Ovary (tissue), 9 donors: ENCODE measurements around the gene PPA1. TPM values are rescaled to one million over a fixed set of nuclear protein-coding genes. Genes with fewer than 3 reads are reported as not detected.
"Not testable (repeated sequence)": the region's sequence is repeated elsewhere in the genome, so short reads cannot be mapped to it uniquely, and the experiment has no call there.

ENCODE experiments used
- DNase-seq, 5 donors: peaks; one replicate each; pipeline ENCODE4 v3.0.0-alpha.2; 2019 to 2020
- H3K27ac ChIP-seq, 2 donors: fragments of 200-600 bp; one replicate each; pipeline versions ENCODE4 v1.5.1 to v1.8.0; 2019 to 2022
- H3K27me3 ChIP-seq: fragments of 200-600 bp; one replicate; pipeline ENCODE4 v1.8.0; 2022
- H3K36me3 ChIP-seq: fragments of 200-600 bp; sonication (generic); one replicate; pipeline ENCODE4 v1.5.1; 2019
- H3K4me1 ChIP-seq: one replicate; pipeline ENCODE4 v1.8.1; 2013; ENCODE audit warnings: mild to moderate bottlenecking, moderate library complexity; ENCODE audit not compliant: insufficient read depth
- H3K4me3 ChIP-seq: fragments of 200-600 bp; sonication (generic); one replicate; pipeline ENCODE4 v1.5.1; 2017
- H3K9me3 ChIP-seq, 2 donors: fragments of 200-600 bp in 1 of 2; sonication (generic) in 1 of 2; one replicate each; pipeline versions ENCODE4 v1.5.1 to v1.8.1; 2013 to 2019; ENCODE audit warnings: mild to moderate bottlenecking in 1 of 2, moderate library complexity in 1 of 2
- EP300 ChIP-seq: sonication (generic); formaldehyde crosslinking; IDR thresholded peaks from one replicate; pipeline ENCODE4 v1.6.1; 2017; ENCODE audit warnings: antibody characterized with exemption
- POLR2A ChIP-seq: fragments of 450-650 bp; IDR thresholded peaks from one replicate; pipeline ENCODE4 v1.6.1; 2017; ENCODE audit warnings: antibody characterized with exemption, mild to moderate bottlenecking, moderate library complexity
- WGBS, 3 donors: extraction: QIAGEN DNeasy Blood & Tissue Kit in 1 of 3; methylation state at CpG; one replicate each; pipeline versions ENCODE4 v1.1.5 to v1.1.7; 2013 to 2017; 5-methylcytosine and 5-hydroxymethylcytosine counted together
- intact Hi-C, 4 donors: fragments of 100-400 bp; cut with DNase I; formaldehyde crosslinking; loops; one replicate each; pipeline versions ENCODE4 v1.11.0 to v1.15.1; 2022 to 2023
- polyA plus RNA-seq, 2 donors: library from polyadenylated mRNA; stranded (reverse); fragments of 200-250 nt in 1 of 2; fragments of 350-450 nt in 1 of 2; fragmentation: Illumina TruSeq in 1 of 2; extraction: RNeasy Lipid Tissue Mini Kit (QIAGEN cat#74804) in 1 of 2; gene quantifications; one replicate each; pipeline ENCODE4 v1.2.3, GENCODE V29; 2013 to 2014
- total RNA-seq, 7 donors: library from RNA; depleted of rRNA in 2 of 7; stranded (reverse); fragments of >200 nt in 2 of 7; fragmentation: NEBNext Ultra II Directional in 3 of 7; extraction: Animal tissue kit (Norgen Biotek cat#: 25700) in 3 of 7; gene quantifications; one replicate each; pipeline versions ENCODE4 v1.1.0 to v1.2.4, GENCODE V29; 2016 to 2023
- TF ChIP-seq, protein P1 (sequence below), 3 donors: fragments of 450-650 bp in 2 of 3; fragments of 200-600 bp in 1 of 3; IDR thresholded peaks; one replicate each; pipeline versions ENCODE4 v1.5.1 to v1.8.0; 2016 to 2022; ENCODE audit warnings: antibody characterized with exemption in 3 of 3, mild to moderate bottlenecking in 1 of 3
- donor health status: DM: no; HTN: no; CAD: no; lungs with moderate emphysema.
- donor health status: DM: no; HTN: no; CAD: no.
- donor health status: Bipolar disorder and iron deficiency.
- donor health status: DM: yes; HTN: yes; CAD: no.
- donor health status: DM: no; HTN: no; CAD: no.
- donor health status: DM: yes; HTN: yes; CAD: no.

Gene PPA1
- total and polyA plus RNA-seq, 9 donors: 36.8 to 162 (median 78.4) TPM

DNA sequence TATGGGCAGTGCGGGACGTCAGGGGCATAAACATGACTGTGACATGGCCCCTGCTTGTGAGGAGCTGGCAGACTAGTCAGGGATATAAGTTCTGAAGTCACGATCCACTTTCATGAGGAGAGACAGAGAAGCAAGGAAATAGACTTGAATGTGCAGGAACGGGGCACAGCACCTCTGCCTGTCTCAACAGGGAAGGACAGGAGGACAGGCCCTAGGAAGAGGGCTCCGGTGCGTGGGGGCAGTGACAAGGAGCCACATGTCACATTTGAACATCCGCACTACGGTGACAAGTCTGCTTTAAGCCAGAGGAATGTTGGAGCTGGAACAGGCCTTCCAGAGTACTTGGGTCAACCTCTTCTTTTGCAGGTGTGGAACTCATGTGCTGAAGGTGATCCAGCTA, 43.1 kb downstream of the PPA1 start:
- Histone ChIP-seq H3K4me3 (no peak overlapping the region), H3K27ac (no peak overlapping the region), H3K27me3 (no peaks in the 10 kb centered on the region), H3K4me1 (peaks cover 2% of the 10 kb centered on the region), H3K9me3 (no peaks in the 10 kb centered on the region), H3K36me3 (no peaks in the 10 kb centered on the region)
- TF ChIP-seq, protein P1, sequence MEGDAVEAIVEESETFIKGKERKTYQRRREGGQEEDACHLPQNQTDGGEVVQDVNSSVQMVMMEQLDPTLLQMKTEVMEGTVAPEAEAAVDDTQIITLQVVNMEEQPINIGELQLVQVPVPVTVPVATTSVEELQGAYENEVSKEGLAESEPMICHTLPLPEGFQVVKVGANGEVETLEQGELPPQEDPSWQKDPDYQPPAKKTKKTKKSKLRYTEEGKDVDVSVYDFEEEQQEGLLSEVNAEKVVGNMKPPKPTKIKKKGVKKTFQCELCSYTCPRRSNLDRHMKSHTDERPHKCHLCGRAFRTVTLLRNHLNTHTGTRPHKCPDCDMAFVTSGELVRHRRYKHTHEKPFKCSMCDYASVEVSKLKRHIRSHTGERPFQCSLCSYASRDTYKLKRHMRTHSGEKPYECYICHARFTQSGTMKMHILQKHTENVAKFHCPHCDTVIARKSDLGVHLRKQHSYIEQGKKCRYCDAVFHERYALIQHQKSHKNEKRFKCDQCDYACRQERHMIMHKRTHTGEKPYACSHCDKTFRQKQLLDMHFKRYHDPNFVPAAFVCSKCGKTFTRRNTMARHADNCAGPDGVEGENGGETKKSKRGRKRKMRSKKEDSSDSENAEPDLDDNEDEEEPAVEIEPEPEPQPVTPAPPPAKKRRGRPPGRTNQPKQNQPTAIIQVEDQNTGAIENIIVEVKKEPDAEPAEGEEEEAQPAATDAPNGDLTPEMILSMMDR (IDR thresholded peaks at IDR 0.05): no peak
- TF ChIP-seq POLR2A: no peak
- TF ChIP-seq EP300: no peak
- intact Hi-C loops: no loop called here
- DNase-seq: no peak
- whole genome bisulfite sequencing, 3 donors: 93 to 95% (median 94%) methylated on average over 8 of the region's 8 CpGs

DNA sequence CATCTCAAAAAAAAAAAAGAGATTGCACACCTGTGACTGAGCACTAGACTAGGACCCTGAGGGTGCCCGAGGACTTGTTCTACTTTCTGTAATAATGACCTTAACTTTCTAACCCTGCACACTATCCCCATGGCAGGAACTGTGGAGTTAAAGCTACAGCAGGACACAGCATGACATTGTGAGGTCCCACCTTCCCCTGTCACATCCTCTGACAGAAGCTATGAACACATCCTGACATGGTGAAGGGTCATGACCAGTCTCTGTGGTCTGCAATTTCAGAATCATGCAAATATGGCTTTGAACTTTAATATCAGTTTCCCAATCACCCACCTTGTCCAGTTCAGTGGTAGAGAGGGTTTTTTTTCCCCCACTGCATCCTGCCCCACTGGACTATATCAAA, 44.5 kb downstream of the PPA1 start:
- no peak for DNase-seq
- no peaks in the 10 kb centered on the region for H3K27me3 ChIP-seq
- intact Hi-C loops: no loop called here
- 81 to 91% (median 91%) methylated on average over 1 of the region's 1 CpG for WGBS, 3 donors
- H3K4me3 ChIP-seq: no peak overlapping the region
- no peaks in the 10 kb centered on the region for H3K36me3 ChIP-seq
- no peak overlapping the region for H3K27ac ChIP-seq
- no peaks in the 10 kb centered on the region for H3K4me1 ChIP-seq
- no peak for TF ChIP-seq POLR2A
- TF ChIP-seq, protein P1 (IDR thresholded peaks at IDR 0.05): no peak
- TF ChIP-seq EP300: no peak
- no peaks in the 10 kb centered on the region for H3K9me3 ChIP-seq

DNA sequence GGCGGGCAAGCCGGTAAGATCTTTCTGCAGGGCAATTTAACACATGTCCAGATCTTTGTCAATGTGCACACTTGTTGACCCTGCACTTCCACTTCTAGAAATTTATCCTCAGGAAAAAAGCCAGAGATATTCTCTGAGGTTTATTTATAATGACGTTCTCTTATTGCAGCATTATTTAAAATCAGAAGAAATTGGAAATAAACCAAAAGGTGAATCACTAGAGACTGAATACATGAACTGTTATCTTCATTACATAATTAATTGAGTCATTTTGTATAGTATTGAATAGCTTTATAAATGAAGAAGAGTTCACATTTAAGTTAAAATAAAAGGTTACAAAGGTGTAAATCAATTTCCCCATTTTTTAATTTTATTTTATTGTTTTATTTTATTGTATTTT, 46.7 kb downstream of the PPA1 start:
- Histone ChIP-seq H3K36me3 (no peaks in the 10 kb centered on the region), H3K27ac (no peak overlapping the region), H3K4me1 (no peaks in the 10 kb centered on the region), H3K27me3 (no peaks in the 10 kb centered on the region), H3K4me3 (no peak overlapping the region), H3K9me3 (no peaks in the 10 kb centered on the region)
- intact Hi-C loops: no loop called here
- 59 to 63% (median 60%) methylated on average over 3 of the region's 3 CpGs for WGBS, 3 donors
- TF ChIP-seq EP300 (no peak), POLR2A (no peak)
- TF ChIP-seq, protein P1 (IDR thresholded peaks at IDR 0.05): no peak
- DNase-seq: no peak

DNA sequence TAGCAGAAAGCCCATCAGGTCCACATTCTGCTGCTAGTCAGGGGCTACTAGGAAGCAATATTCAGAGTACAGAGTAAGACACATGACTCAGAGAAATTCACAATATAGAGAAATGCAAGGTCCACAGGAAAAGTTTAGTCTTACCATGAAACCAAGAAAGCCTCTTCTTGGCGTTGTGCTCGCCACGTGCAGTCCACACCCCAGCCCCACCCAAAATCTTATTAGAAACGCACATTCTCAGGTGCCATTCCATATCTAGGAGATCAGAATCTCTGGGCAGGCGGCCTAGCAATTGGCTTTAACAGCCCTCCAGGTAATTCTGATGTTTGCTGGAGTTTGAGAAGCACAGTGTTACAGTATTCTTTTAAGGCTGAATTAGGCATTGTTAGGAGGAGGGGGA, 47.1 kb downstream of the PPA1 start:
- TF ChIP-seq EP300: no peak
- no peak for TF ChIP-seq POLR2A
- TF ChIP-seq, protein P1 (IDR thresholded peaks at IDR 0.05): no peak
- DNase-seq: no peak
- Histone ChIP-seq H3K4me3 (no peak overlapping the region), H3K27me3 (no peaks in the 10 kb centered on the region), H3K36me3 (no peaks in the 10 kb centered on the region), H3K9me3 (no peaks in the 10 kb centered on the region), H3K4me1 (no peaks in the 10 kb centered on the region), H3K27ac (no peak overlapping the region)
- 82 to 88% (median 87%) methylated on average over 5 of the region's 5 CpGs for WGBS, 3 donors
- intact Hi-C loops: no loop called here

- H3K36me3 ChIP-seq: no peaks in the 10 kb centered on the region
- no peaks in the 10 kb centered on the region for H3K9me3 ChIP-seq
- TF ChIP-seq EP300 (no peak), POLR2A (no peak)
- TF ChIP-seq, protein P1 (IDR thresholded peaks at IDR 0.05): no peak
- H3K27ac ChIP-seq: no peak overlapping the region
- intact Hi-C loops: no loop called here
- no peak overlapping the region for H3K4me3 ChIP-seq
- H3K27me3 ChIP-seq: no peaks in the 10 kb centered on the region
- 79 to 87% (median 80%) methylated on average over 2 of the region's 2 CpGs for WGBS, 3 donors
- H3K4me1 ChIP-seq: no peaks in the 10 kb centered on the region
- DNase-seq: no peak
These were observed 49.9 kb downstream of the PPA1 start for GRCh38 chr10:70183304-70183703.

GRCh38 chr10:70179209-70179608, 54.0 kb downstream of the PPA1 start:
- intact Hi-C loops, H3K4me3 ChIP-seq: not testable (repeated sequence)
- 92 to 95% (median 93%) methylated on average over 8 of the region's 8 CpGs for WGBS, 3 donors

More at GRCh38 chr10:70179209-70179608, 54.0 kb downstream of the PPA1 start:
- H3K27ac ChIP-seq, H3K36me3 ChIP-seq, H3K4me1 ChIP-seq, H3K9me3 ChIP-seq, H3K27me3 ChIP-seq, DNase-seq: not testable (repeated sequence)
